NOMO-1 treated with dmso at 0.1 percent for 144 hours (cell line): ENCODE measurements around the gene MRPS34.

Experiments used
- DNase-seq: peaks from one replicate; lab custom pipeline; 2025; ENCODE audit not compliant: unreplicated experiment; lab: John Stamatoyannopoulos, UW

The MRPS34 gene

GRCh38 chr16:1794908-1795666 is 22.2 kb upstream of the MRPS34 start:
- DNase-seq: no peak

DNA sequence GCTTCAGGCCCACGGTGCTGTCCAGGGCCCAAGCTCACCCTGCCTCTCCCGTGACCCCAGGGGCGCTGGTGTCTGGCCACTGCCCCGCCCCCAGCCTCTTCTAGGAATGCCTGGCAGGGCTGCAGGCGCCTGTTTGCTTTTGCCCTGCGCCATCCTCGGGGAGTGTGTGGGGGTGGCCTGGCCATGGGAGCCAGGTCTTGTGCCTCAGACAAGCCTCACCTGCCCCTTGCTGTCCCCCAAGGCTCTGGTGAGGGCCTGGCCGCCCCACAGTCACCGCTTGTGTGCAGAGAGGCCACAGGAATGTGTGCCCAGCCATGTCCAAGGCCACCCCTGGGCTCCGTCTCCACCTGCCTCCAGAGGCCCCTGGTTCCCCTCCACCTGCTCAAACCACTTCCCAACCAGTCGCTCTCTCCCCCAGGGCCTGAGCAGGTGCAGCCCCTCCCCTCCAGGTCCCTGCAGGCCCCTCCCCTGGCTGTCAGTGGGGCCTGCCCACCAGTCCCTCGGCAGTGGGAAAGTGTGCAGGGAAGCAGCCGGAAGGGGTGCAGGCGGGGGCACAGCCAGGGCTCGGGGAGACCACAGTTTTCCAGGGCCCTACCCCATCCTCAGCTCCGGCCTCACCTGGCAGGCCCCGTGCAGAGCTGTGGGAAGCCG is 21.4 kb upstream of the MRPS34 start:
- no peak for DNase-seq

DNA sequence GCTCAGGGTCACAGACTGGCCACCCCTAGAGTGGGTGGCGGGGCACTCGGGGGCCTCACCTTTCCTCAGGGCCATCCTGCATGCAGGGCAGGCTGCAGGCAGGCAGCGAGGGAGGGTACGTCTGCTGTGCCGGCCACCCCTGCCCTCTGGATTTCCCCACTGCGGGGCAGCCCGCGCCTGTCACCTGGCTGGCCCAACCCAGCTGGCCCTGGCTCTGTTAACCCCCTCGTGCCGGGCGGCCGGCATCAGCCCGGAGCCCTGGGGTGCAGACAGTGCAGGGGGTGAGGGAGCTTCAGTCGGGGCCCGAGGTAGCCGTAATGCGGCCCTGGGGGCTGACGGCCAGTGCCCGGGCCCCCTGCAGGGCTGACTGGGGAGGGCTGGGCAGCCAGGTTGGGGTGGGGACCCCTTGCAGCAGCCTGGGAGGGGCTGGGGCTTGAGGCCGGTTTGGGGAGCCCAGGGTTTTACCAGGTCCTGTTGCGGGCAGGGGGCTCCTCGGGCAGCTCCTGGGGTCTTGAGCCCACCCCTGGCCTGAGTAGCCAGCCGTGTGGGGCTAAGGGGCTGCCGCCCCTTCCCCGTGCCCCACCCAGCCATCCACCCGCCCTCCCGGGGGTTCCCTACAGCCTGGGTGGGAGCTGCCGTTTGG is 20.8 kb upstream of the MRPS34 start, which contains the start of gene IGFALS:
Gene IGFALS, minus strand, starts transcription at position 128 of the 643 bp plus-strand sequence. Its CDS starts 53 bp downstream, at position 75.
- DNase-seq: no peak

DNA sequence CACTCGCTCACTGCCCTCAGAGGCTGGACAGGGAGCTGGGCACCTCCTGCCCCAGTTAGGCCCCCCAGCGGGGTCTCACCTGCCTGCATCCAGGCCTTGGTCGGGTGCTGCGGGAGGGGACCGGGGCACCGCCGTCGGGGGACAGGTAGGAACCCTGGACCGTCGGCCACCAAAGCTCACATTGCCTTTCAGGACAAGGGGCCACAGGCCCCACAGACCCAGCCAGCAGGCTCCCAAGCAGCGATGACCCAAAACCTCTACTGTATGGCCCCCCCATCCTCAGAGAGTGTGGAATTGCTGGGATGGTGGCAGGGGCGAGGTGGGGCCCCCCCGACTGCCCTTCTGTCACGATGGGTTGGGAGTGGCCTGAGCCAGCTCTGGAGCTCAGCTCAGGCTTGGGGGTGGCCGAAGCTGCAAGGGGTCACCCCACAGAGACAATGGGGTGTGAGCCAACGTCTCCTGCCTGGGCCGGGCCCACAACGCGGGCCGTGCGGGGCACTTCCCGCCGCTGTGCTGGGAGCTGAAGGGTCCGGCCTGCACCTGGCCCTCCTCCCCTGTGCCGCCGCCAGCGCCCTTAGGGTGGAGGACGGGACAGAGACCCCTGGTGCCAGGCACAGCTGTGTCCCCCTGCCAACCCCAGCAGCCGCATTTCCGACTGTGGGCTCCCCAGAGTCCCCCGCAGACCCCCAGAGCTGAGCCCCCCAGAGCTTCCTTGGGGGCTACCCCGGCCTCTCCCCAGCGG is 20.1 kb upstream of the MRPS34 start:
- DNase-seq: no peak

DNA sequence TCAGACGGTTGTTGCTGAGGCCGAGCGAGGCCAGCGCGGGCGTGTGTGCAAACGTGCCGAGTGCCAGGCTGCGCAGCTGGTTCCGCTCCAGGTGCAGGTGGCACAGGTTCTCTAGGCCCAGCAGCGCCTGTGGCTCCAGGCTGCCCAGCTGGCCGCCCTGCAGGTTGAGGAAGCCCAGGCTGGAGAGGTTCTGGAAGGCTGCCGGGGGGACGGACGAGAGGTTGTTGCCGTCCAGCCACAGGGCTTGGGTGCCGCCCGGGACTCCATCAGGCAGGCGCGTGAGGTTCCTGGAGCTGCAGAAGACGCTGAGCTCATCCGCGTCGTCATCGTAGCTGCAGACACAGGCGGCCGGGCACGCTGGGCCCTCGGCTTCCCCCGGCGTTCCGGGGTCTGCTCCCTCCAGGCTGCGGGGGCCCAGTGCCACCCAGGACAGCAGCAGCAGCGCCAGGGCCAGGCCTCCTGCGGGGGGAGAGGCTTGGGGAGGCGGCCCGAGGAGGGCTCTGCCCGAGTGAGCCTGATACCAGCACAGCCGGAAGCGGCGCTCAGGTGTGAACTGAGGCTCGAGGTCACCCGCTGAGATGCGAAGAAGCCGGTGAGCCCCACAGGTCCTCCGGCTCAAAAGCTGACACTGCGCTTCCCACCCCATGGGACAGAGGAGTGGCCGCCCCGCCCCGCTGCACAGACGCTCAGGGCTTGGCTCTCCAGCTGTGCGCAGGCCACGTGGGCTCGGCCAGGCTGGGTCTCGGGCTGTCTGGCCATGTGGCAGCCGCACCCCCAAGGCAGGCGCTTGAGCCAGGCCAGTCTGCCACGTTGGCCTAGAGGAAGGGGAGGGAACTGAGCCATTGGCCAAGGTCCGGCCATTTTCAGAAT is 19.2 kb upstream of the MRPS34 start:
- DNase-seq: no peak

DNA sequence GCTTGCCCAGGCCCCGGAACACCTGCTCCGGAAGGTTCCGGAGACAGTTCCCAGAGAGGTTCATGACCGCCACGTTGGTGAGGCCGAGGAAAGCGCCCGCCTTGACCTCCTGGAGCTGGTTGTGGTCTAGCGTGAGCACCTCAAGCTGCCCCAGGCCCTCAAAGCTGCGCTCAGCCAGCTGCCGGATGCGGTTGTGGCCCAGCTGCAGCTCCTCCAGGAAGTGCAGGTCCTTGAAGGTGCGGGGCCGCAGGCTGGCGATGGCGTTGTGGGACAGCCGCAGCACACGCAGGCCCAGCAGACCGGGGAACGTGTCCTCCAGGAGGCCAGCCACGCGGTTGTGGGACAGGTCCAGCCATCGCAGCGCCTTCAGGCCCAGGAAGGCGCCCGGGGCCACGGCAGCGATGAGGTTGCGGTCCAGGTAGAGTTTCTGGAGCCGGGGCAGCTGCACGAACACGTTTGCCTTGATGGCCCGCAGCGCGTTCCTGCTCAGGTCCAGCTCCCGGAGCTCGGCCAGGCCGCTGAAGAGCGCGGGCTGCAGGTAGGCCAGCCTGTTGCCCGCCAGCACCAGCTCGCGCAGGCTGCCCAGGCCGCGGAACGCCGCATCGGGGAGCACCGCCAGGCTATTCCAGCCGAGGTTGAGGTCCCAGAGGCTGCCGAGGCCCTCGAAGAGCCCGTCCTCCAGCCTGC is 18.5 kb upstream of the MRPS34 start:
- DNase-seq: no peak

GRCh38 chr16:1790611-1791255 is 17.8 kb upstream of the MRPS34 start:
- DNase-seq: no peak

DNA sequence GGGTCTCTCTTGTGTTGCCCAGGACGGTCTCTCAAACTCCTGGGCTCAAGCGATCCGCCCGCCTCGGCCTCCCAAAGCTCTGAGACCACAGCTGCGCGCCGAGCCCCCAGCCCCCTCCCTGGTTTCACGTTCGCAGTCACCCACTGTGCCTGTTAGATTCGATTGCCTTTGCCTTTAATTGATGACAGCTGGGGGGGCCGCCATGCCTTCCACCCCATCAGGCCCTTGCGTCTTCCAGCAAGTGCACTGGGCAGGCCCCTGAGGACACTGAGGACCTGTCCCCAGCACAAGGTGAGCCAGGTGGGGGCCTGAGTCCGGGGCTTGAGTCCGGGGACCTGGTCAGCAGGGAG is 17.3 kb upstream of the MRPS34 start:
- DNase-seq: no peak

GRCh38 chr16:1789643-1790045 is 16.7 kb upstream of the MRPS34 start:
- no peak for DNase-seq

GRCh38 chr16:1788708-1789100 is 15.8 kb upstream of the MRPS34 start:
- DNase-seq: no peak

DNA sequence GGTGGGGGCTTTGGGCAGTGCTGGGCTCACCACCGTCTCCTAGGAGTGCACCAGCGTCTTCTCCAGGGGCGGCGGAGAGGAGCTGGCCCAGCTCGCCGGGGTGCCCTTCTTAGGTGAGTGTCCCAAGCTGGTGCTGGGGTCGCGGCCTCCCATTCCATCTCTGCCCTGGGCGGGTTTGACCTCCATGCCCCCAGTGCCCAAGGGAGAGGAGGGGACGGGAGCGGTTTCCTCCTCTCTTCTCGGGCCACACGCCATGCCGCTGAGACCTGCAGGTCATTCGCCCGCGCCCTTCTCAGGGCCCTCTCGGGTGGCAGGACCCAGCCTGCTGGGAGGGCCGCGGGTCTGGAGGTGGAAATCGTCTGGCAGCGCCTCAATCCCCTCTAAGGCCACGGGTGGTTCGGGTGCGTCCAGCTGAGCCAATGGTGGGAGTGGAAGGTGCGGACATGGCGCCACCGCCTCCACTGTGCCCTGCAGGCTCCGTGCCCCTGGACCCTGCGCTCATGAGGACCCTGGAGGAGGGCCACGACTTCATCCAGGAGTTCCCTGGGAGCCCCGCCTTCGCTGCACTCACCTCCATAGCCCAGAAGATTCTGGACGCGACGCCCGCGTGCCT is 15.3 kb upstream of the MRPS34 start:
- no peak for DNase-seq

DNA sequence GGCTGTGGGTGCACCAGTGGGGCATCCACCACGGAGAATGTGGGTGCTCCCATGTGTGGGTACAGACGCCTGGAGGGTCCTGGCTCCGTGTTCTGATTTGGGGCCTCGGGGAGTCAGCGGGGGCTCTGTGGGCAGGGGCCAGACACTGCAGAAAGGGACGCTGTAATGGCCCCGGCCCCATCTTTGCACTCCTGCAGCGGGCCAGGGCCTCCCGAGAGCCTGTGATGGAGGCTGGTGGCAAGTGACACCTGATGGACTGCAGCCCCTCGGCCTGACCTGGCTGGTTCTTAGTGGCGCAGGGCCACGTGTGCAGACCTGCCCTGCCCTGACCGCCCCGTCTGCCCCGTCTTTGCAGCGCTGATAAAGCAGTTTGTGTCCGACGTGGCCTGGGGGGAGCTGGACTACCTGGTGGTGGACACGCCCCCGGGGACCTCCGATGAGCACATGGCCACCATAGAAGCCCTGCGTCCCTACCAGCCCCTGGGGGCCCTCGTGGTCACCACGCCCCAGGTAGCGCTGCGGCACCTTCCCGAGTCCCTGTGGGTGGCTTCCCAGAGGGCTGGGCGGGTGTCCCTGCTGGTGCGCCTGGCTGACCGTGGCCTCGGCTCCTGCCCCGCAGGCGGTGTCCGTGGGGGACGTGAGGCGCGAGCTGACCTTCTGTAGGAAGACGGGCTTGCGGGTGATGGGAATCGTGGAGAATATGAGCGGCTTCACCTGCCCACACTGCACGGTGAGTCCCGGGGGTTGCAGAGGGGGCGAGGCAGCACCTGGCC is 14.6 kb upstream of the MRPS34 start:
- no peak for DNase-seq

DNA sequence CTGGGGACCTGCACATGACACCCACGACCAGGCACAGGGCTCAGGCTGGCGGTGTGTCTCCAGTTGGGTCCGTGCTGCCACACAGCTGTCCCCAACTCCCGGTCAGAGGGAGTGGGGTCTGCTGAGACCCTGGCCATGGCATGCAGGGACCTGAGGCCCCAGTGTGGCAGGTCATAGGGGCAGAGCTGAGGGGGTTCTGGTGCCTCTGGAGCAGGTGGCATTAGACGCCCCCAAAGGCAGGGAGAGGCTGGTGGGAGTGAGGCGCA is 14.1 kb upstream of the MRPS34 start:
- no peak for DNase-seq

DNA sequence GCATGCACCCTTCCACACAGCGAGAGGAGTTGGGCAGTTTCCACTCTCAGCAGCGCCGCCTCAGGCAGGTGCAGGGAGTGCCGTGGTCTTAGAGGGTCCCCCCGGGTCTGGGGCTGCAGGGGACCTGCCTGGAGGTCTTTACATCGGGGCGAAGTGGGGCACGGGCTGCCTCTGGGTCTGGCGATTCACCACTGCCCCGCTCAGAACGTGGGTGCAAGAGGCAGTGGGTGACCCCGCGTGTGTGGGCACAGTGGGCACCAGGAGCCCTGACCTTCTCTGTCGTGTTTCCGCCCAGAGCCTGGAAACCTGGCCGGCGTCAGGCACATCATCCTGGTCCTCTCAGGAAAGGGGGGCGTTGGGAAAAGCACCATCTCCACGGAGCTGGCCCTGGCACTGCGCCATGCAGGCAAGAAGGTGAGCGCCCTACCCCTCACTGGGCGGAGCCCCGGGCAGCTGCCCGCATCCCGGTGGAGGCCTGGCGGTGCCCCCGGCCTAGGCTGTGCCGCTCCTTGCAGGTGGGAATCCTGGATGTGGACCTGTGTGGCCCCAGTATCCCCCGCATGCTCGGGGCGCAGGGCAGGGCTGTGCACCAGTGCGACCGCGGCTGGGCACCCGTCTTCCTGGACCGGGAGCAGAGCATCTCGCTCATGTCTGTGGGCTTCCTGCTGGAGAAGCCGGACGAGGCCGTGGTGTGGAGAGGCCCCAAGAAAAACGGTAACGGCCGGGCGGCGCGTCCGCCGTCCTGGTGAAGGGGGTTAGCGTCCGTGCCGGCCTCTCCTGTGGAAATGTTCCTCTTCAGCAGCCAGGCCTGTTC is 13.5 kb upstream of the MRPS34 start:
- DNase-seq: no peak

- no peak for DNase-seq
Observed at GRCh38 chr16:1785846-1786170, 12.9 kb upstream of the MRPS34 start.

- no peak for DNase-seq
Observed at GRCh38 chr16:1784977-1785845, 12.3 kb upstream of the MRPS34 start.
